HepG2 (cell line): ENCODE results near the gene SPHK1. TPM values are rescaled to one million over a fixed set of nuclear protein-coding genes. Genes with fewer than 3 reads are reported as not detected.

Experiments used
- ARID4A ChIP-seq: sonication (generic); formaldehyde crosslinking; IDR thresholded peaks from 2 replicates; pipeline ENCODE4 v1.5.0; 2020; ENCODE audit warnings: mild to moderate bottlenecking, missing genetic modification reagents, borderline replicate concordance
- BHLHE40 ChIP-seq: IDR thresholded peaks from 2 replicates; pipeline ENCODE4 v1.6.1; 2011; ENCODE audit warnings: low read length, improper control_type of control experiment
- EHMT2 ChIP-seq: fragments of 200-600 bp; sonication (generic); IDR thresholded peaks from 2 replicates; pipeline ENCODE4 v1.7.0; 2017; ENCODE audit warnings: antibody characterized with exemption, low read depth, low read length, borderline replicate concordance
- HHEX ChIP-seq: IDR thresholded peaks from 2 replicates; pipeline ENCODE4 v1.6.1; 2016; ENCODE audit warnings: control low read depth
- POGK ChIP-seq: sonication (generic); formaldehyde crosslinking; conservative IDR thresholded peaks from 2 replicates; pipeline ENCODE4 v1.8.0; 2022; ENCODE audit warnings: mild to moderate bottlenecking, moderate library complexity, missing genetic modification reagents
- SNAPC4 ChIP-seq: sonication (generic); formaldehyde crosslinking; IDR thresholded peaks from 2 replicates; pipeline ENCODE4 v1.4.0; 2020; ENCODE audit warnings: mild to moderate bottlenecking, missing genetic modification reagents
- SRY ChIP-seq: sonication (generic); formaldehyde crosslinking; IDR thresholded peaks from 2 replicates; pipeline ENCODE4 v1.8.0; 2022; ENCODE audit warnings: mild to moderate bottlenecking, missing genetic modification reagents
- ZBTB20 ChIP-seq: sonication (generic); formaldehyde crosslinking; IDR thresholded peaks from 2 replicates; pipeline ENCODE4 v1.8.1; 2023; ENCODE audit warnings: missing genetic modification reagents, low read depth, mild to moderate bottlenecking, borderline replicate concordance
- ZNF564 ChIP-seq: sonication (generic); formaldehyde crosslinking; IDR thresholded peaks from 2 replicates; pipeline ENCODE4 v1.8.1; 2023; ENCODE audit warnings: mild to moderate bottlenecking, missing genetic modification reagents
- ZNF761 ChIP-seq: sonication (generic); formaldehyde crosslinking; conservative IDR thresholded peaks from 2 replicates; pipeline ENCODE4 v1.4.0; 2020; ENCODE audit warnings: mild to moderate bottlenecking, missing genetic modification reagents
- polyA plus RNA-seq, 8 experiments: library from polyadenylated mRNA; depleted of rRNA in 3 of 8; stranded (reverse) in 7 of 8; unstranded in 1 of 8; fragments of >200 nt; fragmentation: Illumina TruSeq in 4 of 8; extraction: Trizol in 4 of 8; gene quantifications; 2 replicates each; pipeline versions ENCODE4 v1.2.1 to v1.2.3, GENCODE V29; 2011 to 2016; ENCODE audit warnings: low read depth in 4 of 8, missing spikeins in 1 of 8, mixed read lengths in 1 of 8; ENCODE audit not compliant: insufficient read depth in 1 of 8
- total RNA-seq, 5 experiments: library from RNA; depleted of rRNA; stranded (reverse); fragments of >200 nt; fragmentation: Illumina TruSeq; extraction: Trizol; gene quantifications; 2 replicates each; pipeline ENCODE4 v1.2.3, GENCODE V29; 2016; ENCODE audit warnings: low read depth in 1 of 5
- TF ChIP-seq, protein P1 (sequence below): sonication (generic); formaldehyde crosslinking; IDR thresholded peaks from 2 replicates; pipeline ENCODE4 v1.8.0; 2023; ENCODE audit warnings: mild to moderate bottlenecking, missing genetic modification reagents
- TF ChIP-seq, protein P2 (sequence below): sonication (generic); formaldehyde crosslinking; IDR thresholded peaks from 2 replicates; pipeline ENCODE4 v1.4.0; 2020; ENCODE audit warnings: missing genetic modification reagents

SPHK1 gene
- total and polyA plus RNA-seq, 2 of the 13 experiments (the other 11 are each of a cell fraction or from before 2014, with no cell fraction given) = 129 to 160 TPM

GRCh38 chr17:76408037-76408849, 23.8 kb downstream of the SPHK1 start (continued):
- TF ChIP-seq SNAPC4 (no peak), ZNF761 (0 out of 2 replicates have a peak, but pooled peaks have one; percentile 41), ZBTB20 (CRISPR knock-in tag) (no peak), POGK (CRISPR knock-in tag) (0 out of 2 replicates have a peak, but pooled peaks have one; percentile 41), EHMT2 (no peak), SRY (CRISPR knock-in tag) (no peak), HHEX (CRISPR knock-in tag) (no peak), ZNF564 (CRISPR knock-in tag) (no peak), ARID4A (CRISPR knock-in tag) (peak; percentile 60; the same call in 1 of the 2 replicates), BHLHE40 (no peak)
- TF ChIP-seq, protein P1, sequence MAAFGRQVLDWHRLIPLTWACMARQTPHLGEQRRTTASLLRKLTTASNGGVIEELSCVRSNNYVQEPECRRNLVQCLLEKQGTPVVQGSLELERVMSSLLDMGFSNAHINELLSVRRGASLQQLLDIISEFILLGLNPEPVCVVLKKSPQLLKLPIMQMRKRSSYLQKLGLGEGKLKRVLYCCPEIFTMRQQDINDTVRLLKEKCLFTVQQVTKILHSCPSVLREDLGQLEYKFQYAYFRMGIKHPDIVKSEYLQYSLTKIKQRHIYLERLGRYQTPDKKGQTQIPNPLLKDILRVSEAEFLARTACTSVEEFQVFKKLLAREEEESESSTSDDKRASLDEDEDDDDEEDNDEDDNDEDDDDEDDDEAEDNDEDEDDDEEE (CRISPR knock-in tag) = no peak
- TF ChIP-seq, protein P2, sequence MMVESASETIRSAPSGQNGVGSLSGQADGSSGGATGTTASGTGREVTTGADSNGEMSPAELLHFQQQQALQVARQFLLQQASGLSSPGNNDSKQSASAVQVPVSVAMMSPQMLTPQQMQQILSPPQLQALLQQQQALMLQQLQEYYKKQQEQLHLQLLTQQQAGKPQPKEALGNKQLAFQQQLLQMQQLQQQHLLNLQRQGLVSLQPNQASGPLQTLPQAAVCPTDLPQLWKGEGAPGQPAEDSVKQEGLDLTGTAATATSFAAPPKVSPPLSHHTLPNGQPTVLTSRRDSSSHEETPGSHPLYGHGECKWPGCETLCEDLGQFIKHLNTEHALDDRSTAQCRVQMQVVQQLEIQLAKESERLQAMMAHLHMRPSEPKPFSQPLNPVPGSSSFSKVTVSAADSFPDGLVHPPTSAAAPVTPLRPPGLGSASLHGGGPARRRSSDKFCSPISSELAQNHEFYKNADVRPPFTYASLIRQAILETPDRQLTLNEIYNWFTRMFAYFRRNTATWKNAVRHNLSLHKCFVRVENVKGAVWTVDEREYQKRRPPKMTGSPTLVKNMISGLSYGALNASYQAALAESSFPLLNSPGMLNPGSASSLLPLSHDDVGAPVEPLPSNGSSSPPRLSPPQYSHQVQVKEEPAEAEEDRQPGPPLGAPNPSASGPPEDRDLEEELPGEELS (CRISPR knock-in tag) = peak; percentile 25; the same call in 1 of the 2 replicates
